HG03558 (cell line): Measurements from ENCODE around the gene TRPM4.
"Not testable (repeated sequence)": the region's sequence is repeated elsewhere in the genome, so short reads cannot be mapped to it uniquely, and the experiment has no call there.

Source experiments
- ATAC-seq: cut with Tn5 transposase; IDR thresholded peaks from one replicate; pipeline ENCODE4 v1.9.1; 2021; ENCODE audit warnings: moderate number of reproducible peaks; ENCODE audit not compliant: unreplicated experiment; ENCODE audit errors: extremely low read depth

The TRPM4 gene

GRCh38 chr19:49182848-49183375, 25.3 kb downstream of the TRPM4 start:
- no peak for ATAC-seq

GRCh38 chr19:49186108-49186507, 28.5 kb downstream of the TRPM4 start:
- ATAC-seq = no peak

DNA sequence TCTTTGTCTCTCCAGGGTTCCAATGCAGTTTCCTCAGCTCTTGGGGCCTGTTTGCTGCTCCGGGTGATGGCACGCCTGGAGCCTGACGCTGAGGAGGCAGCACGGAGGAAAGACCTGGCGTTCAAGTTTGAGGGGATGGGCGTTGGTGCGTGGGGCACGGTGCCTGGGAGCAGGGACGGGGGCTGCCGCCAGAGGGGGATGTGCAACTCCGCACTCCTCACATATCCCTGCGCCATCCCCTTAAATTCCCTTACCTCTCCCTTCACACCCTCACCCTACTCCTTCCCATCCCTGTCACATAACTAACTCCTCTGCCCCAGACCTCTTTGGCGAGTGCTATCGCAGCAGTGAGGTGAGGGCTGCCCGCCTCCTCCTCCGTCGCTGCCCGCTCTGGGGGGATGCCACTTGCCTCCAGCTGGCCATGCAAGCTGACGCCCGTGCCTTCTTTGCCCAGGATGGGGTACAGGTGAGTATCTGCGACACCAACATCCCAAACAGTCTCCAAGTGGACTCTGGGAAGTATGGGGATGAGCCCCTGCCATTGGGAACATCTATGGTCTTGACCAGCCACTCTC, 31.1 kb downstream of the TRPM4 start:
- ATAC-seq = no peak

DNA sequence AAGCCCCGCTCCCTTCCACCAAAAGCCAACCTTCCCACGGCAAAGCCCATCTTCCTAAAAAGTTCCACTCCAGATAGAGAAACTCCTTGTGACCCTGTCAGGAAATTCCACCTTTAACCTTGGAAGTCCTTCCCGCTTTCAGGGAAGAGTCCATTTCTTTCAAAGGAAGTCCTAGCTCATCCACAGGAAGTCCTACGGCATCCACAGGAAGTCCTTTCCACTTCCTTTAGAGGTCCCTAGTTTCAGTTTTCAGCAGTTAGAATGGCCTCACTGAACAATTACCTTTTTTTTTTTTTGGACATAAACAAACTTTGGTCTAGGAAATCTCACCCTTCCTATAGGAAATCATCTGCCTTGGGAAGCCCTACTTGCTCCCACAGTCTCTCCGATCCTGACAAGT, 31.7 kb downstream of the TRPM4 start:
- no peak for ATAC-seq

- ATAC-seq = no peak
Observed at GRCh38 chr19:49190781-49191180, 33.2 kb downstream of the TRPM4 start.

DNA sequence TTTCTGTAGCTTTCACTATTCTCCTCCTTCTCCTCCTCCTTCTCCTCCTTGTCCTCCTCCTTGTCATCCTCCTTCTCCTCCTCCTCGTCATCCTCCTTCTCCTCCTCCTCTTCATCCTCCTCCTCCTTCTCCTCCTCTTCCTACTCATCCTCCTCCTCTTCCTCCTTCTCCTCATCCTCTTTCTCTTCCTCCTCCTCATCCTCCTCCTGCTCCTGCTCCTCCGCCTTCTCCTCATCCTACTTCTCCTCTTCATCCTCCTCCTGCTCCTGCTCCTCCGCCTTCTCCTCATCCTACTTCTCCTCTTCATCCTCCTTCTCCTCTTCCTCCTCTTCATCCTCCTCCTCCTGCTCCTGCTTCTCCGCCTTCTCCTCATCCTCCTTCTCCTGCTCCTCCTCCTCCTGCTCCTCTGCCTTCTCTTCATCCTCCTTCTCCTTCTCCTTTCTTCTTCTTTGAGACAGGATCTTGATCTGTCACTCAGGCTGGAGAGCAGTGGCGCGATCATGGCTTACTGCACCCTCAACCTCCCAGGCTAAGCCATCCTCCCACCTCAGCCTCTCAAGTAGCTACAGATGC, 36.3 kb downstream of the TRPM4 start:
- ATAC-seq = no peak

DNA sequence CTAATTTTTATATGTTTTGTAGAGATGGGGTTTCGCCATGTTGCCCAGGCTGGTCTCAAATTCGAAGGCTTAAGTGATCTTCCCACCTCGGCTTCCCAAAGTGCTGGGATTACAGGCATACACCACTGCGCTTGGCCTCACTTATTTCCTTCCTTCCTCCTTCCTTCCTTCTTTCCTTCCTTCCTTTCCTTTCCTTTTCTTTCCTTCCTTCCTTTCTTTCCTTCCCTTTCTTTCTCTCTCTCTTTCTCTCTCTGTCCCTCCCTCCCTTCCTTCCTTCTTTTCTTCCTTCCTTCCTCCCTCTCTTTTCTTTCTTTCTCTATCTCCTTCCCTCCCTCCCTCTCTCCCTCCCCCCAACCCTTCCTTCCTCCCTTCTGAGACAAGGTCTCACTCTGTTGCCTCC, 36.8 kb downstream of the TRPM4 start:
- no peak for ATAC-seq

GRCh38 chr19:49196527-49197240, 39.1 kb downstream of the TRPM4 start:
- no peak for ATAC-seq

- no peak for ATAC-seq
Observed at GRCh38 chr19:49200238-49200862, 42.8 kb downstream of the TRPM4 start.

DNA sequence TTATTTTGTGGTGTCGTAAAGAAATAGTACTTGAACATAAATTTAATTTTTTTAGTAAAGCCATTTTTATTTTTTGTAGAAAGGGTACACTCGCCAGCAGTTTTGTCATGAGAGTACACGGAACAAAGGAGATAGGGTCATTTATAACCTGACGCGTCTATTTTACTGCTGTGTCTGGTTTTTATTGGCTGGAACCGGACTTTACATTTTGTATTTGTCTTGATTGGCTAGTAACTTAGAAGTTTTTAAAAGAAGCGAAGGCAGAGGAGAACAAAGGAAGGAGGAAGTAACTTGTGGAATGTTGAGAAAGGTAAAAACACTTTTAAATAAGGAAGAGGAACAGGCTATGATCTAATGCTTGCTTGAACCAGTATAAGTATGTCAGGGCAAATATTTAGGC, 43.5 kb downstream of the TRPM4 start:
- no peak for ATAC-seq

GRCh38 chr19:49205114-49205513, 47.5 kb downstream of the TRPM4 start:
- no peak for ATAC-seq

- ATAC-seq = not testable (repeated sequence)
Observed at GRCh38 chr19:49209502-49209901, 51.9 kb downstream of the TRPM4 start.

DNA sequence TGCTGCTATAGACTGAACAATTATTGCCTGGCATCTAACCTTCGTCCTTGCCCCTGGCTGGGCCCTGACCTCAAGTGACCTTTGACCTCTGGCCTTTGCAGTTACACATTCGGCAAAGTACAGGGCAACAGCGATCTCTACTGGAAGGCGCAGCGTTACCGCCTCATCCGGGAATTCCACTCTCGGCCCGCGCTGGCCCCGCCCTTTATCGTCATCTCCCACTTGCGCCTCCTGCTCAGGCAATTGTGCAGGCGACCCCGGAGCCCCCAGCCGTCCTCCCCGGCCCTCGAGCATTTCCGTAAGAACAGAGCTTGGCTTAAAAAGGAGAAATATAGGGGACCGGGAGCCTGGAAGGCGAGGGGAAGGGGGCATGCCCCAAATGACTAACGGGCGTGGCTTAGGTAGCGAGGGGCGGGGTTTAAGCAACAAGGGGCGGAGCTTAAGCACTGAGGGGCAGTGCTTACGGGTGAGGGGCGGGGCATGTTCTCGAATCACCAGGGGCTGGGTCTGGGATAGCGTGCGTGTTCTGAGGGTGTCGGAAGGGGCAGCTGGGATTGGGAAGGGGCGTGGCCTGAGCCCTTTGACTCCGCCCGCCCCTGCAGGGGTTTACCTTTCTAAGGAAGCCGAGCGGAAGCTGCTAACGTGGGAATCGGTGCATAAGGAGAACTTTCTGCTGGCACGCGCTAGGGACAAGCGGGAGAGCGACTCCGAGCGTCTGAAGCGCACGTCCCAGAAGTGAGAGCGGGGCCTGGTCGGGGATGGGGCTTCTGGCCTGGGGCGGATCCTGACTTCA, 52.7 kb downstream of the TRPM4 start:
- ATAC-seq = no peak

DNA sequence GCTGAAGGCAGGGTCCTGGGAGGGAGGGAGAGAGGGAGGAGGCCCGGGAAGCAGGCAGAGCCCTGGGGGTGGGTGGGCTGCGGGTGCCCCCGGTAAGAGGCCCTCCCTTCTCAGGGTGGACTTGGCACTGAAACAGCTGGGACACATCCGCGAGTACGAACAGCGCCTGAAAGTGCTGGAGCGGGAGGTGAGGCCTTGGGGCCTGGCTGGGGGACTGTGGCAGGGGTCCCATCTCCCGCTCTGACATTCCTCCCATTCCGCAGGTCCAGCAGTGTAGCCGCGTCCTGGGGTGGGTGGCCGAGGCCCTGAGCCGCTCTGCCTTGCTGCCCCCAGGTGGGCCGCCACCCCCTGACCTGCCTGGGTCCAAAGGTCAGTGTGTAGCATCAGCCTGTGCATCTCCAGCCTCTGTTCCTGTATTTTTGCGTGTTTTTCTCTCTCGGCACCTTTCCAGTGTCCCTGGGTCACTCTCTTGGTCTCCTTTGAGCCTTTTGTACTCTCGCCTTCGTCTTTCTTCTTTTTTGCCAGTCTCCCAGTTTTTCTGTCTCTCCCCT, 53.4 kb downstream of the TRPM4 start:
- no peak for ATAC-seq

- no peak for ATAC-seq
Observed at GRCh38 chr19:49212016-49212701, 54.6 kb downstream of the TRPM4 start.

DNA sequence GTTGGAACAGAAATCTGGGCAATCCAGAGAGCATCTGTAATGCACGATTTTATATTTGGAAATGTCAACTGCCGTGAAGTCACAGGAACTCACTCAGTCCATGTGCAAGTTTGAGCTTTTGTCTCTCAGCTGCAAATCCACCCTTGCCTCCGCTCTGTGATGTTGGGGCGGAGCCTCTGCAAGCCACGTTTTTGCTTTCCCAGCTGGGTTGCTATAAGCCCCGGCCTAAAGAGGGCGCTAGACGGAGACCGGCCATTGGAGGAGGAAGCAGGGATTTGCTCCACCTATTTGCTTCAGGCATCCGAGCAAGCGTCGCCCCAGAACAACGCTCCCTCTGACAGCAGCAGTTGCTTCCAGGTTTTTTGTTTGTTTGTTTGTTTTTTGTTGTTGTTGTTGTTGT, 56.2 kb downstream of the TRPM4 start:
- no peak for ATAC-seq

- no peak for ATAC-seq
Observed at GRCh38 chr19:49214701-49215100, 57.1 kb downstream of the TRPM4 start.

GRCh38 chr19:49216071-49216470, 58.5 kb downstream of the TRPM4 start:
- no peak for ATAC-seq

DNA sequence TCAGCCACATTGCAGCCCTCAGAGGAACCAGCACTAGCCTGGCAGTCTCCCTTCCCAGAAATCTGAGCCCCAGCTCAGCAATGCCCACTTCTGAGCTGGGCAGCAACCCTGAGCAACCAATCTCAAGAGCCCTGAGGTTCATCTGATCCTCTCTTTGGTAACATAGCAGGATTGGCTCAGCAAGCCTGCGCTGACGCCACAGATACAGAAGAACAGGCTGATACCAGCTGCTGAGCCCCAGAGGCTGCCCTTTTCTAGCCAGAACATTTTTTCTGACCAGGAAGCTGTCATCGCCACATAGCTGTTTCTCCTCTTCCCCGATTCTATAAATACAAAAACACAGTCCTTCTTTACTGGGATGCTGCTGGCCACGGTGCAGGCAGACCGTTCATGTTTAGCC, 59.8 kb downstream of the TRPM4 start:
- ATAC-seq = no peak

- ATAC-seq = no peak
Observed at GRCh38 chr19:49222011-49222410, 64.4 kb downstream of the TRPM4 start.
